ENCODE data around the gene RMI1.
"Not testable (repeated sequence)": the region's sequence is repeated elsewhere in the genome, so short reads cannot be mapped to it uniquely, and the experiment has no call there.

The RMI1 gene

GRCh38 chr9:84003246-84003645 is 22.6 kb downstream of the RMI1 start:
- H3K9me3 ChIP-seq (ENCODE audit: control insufficient read depth, insufficient read depth, low read length): no peaks in the 10 kb centered on the region
- H3K9ac ChIP-seq (ENCODE audit: low read depth, low read length): no peak overlapping the region
- H3K36me3 ChIP-seq (ENCODE audit: insufficient read depth, low read length): peaks cover 7% of the 10 kb centered on the region; the same call in 1 of the 2 replicates
- H3K4me1 ChIP-seq (ENCODE audit: insufficient read depth, low read length): no peaks in the 10 kb centered on the region

GRCh38 chr9:84007662-84008061 is 27.1 kb downstream of the RMI1 start:
- H3K4me1 ChIP-seq (ENCODE audit: insufficient read depth, low read length): no peaks in the 10 kb centered on the region
- no peak overlapping the region for H3K9ac ChIP-seq (ENCODE audit: low read depth, low read length)
- no peaks in the 10 kb centered on the region for H3K9me3 ChIP-seq (ENCODE audit: control insufficient read depth, insufficient read depth, low read length)
- no peaks in the 10 kb centered on the region for H3K36me3 ChIP-seq (ENCODE audit: insufficient read depth, low read length)

GRCh38 chr9:84024041-84024575 is 43.5 kb downstream of the RMI1 start:
- no peaks in the 10 kb centered on the region; the same call in 1 of the 2 replicates for H3K9me3 ChIP-seq (ENCODE audit: control insufficient read depth, insufficient read depth, low read length)
- no peak overlapping the region for H3K9ac ChIP-seq (ENCODE audit: low read depth, low read length)
- no peaks in the 10 kb centered on the region for H3K4me1 ChIP-seq (ENCODE audit: insufficient read depth, low read length)
- H3K36me3 ChIP-seq (ENCODE audit: insufficient read depth, low read length): no peaks in the 10 kb centered on the region

GRCh38 chr9:84027201-84027600 is 46.6 kb downstream of the RMI1 start:
- no peak overlapping the region for H3K9ac ChIP-seq (ENCODE audit: low read depth, low read length)
- H3K36me3 ChIP-seq (ENCODE audit: insufficient read depth, low read length): no peaks in the 10 kb centered on the region
- H3K9me3 ChIP-seq (ENCODE audit: control insufficient read depth, insufficient read depth, low read length): no peaks in the 10 kb centered on the region
- H3K4me1 ChIP-seq (ENCODE audit: insufficient read depth, low read length): no peaks in the 10 kb centered on the region

- H3K9ac ChIP-seq (ENCODE audit: low read depth, low read length): no peak overlapping the region
- 0 out of 2 replicates have a peak, but pooled peaks cover 4% of the 10 kb centered on the region for H3K4me1 ChIP-seq (ENCODE audit: insufficient read depth, low read length)
- no peaks in the 10 kb centered on the region for H3K36me3 ChIP-seq (ENCODE audit: insufficient read depth, low read length)
- no peaks in the 10 kb centered on the region for H3K9me3 ChIP-seq (ENCODE audit: control insufficient read depth, insufficient read depth, low read length)
These were observed 50.9 kb downstream of the RMI1 start for GRCh38 chr9:84031534-84031933.

- not testable (repeated sequence) for H3K4me1 ChIP-seq (ENCODE audit: insufficient read depth, low read length); H3K9ac ChIP-seq (ENCODE audit: low read depth, low read length); H3K9me3 ChIP-seq (ENCODE audit: control insufficient read depth, insufficient read depth, low read length); H3K36me3 ChIP-seq (ENCODE audit: insufficient read depth, low read length)
These were observed 61.3 kb downstream of the RMI1 start for GRCh38 chr9:84041857-84042256.

- no peaks in the 10 kb centered on the region for H3K9me3 ChIP-seq (ENCODE audit: control insufficient read depth, insufficient read depth, low read length)
- no peaks in the 10 kb centered on the region; the same call in 1 of the 2 replicates for H3K4me1 ChIP-seq (ENCODE audit: insufficient read depth, low read length)
- H3K36me3 ChIP-seq (ENCODE audit: insufficient read depth, low read length): no peaks in the 10 kb centered on the region
- H3K9ac ChIP-seq (ENCODE audit: low read depth, low read length): no peak overlapping the region
These were observed 65.0 kb downstream of the RMI1 start for GRCh38 chr9:84045481-84046097.
